GM12892 (cell line): ENCODE measurements around the gene EPHB2.

Experiments
- POLR2A ChIP-seq: IDR thresholded peaks from 2 replicates; pipeline ENCODE4 v1.6.1; 2011; ENCODE audit warnings: low read depth, low read length, control low read depth
- POLR2AphosphoS5 ChIP-seq: IDR thresholded peaks from 2 replicates; pipeline ENCODE4 v1.6.1; 2011; ENCODE audit warnings: low read depth, low read length, control low read depth
- TAF1 ChIP-seq: IDR thresholded peaks from 2 replicates; pipeline ENCODE4 v1.6.1; 2011; ENCODE audit warnings: low read depth, mild to moderate bottlenecking, control low read depth, low read length, borderline replicate concordance

DNA sequence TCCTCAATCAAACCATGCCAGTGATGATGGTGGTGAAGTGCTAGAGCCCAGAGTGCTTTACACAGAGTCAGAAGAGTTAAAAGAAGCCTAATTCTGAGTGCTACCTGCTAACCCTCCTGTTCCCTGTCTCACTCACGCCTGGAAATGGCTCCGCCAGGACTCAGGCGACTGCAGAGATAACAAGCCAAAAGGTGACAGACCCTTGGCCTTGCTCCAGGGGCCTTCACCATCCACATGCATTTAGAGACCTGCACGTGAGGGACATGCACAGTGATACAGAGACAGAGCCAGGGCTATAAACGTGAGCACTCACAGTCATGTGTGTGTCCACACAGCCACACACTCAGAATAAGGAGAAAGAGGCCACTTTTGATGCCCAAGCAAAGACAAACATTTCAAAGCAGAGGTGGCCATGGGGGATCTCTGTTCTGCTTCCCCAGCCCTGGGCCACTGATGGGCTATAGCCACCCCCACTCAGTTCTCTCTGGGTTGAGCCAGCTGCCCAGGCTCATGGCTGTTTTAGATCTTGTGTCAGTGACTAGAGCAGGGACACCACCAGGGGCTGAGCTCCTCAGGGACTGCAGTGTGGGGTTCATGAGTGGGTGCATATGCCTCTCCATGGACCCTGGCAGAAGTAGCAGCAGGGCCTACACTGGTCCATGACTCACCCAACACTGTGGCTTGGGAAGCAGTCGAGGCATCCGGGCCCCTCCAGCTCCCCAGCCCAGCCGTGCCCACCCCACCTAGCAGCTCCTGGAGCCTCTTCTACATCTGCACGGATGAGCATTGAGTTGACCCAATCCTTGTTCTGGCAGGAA, 117.2 kb downstream of the EPHB2 start:
- TF ChIP-seq POLR2AphosphoS5 (no peak), TAF1 (no peak), POLR2A (no peak)
